ENCODE results near the gene HSPA1B. TPM values are rescaled to one million over a fixed set of nuclear protein-coding genes. Genes with fewer than 3 reads are reported as not detected.

HSPA1B gene
- 1 to 10 TPM; 1.5 to 3.2 (median 1.9) TPM for polyA plus RNA-seq

- peaks cover 43 to 48% of the 10 kb centered on the region in 2 donors for H3K4me1 Mint-ChIP-seq
- peak within 1 kb of the TSS; percentile 92 to 94 (median 93) for H3K4me3 Mint-ChIP-seq
- peaks cover 2 to 5% (median 5%) of the 10 kb centered on the region in 3 donors for H3K27me3 Mint-ChIP-seq (ENCODE audit: low read depth in 3 of 3)
- peak within 1 kb of the TSS; percentile 91 to 99 (median 96) for H3K27ac Mint-ChIP-seq
- no peaks in the 10 kb centered on the region for H3K36me3 Mint-ChIP-seq
- H3K9me3 Mint-ChIP-seq = no peaks in the 10 kb centered on the region
- DNase-seq = peak; percentile 82 to 84 (median 83)
These were observed at the start of gene HSPA1B for GRCh38 chr6:31827286-31828079. Gene HSPA1B, plus strand, starts transcription at chr6:31827738. Its CDS starts 213 bp downstream, at chr6:31827951.

GRCh38 chr6:31778193-31778592 lies 49.3 kb upstream of the HSPA1B start:
- peaks cover 10 to 22% of the 10 kb centered on the region in 2 donors for H3K4me1 Mint-ChIP-seq
- no peak overlapping the region for H3K27ac Mint-ChIP-seq
- H3K27me3 Mint-ChIP-seq (ENCODE audit: low read depth in 3 of 3) = peaks cover 0 to 4% (median 0%) of the 10 kb centered on the region in 3 donors
- DNase-seq = no peak
- peaks cover 0 to 8% (median 0%) of the 10 kb centered on the region in 3 donors for H3K36me3 Mint-ChIP-seq
- H3K4me3 Mint-ChIP-seq = no peak overlapping the region
- no peaks in the 10 kb centered on the region for H3K9me3 Mint-ChIP-seq

GRCh38 chr6:31778999-31779885 lies 48.3 kb upstream of the HSPA1B start:
- H3K27ac Mint-ChIP-seq = no peak overlapping the region

GRCh38 chr6:31779908-31780307 lies 47.6 kb upstream of the HSPA1B start:
- peaks cover 0 to 4% (median 0%) of the 10 kb centered on the region in 3 donors for H3K27me3 Mint-ChIP-seq (ENCODE audit: low read depth in 3 of 3)
- no peaks in the 10 kb centered on the region for H3K9me3 Mint-ChIP-seq
- H3K36me3 Mint-ChIP-seq = peaks cover 0 to 18% (median 4%) of the 10 kb centered on the region in 3 donors
- peaks cover 10 to 20% of the 10 kb centered on the region in 2 donors for H3K4me1 Mint-ChIP-seq
- DNase-seq = no peak
- H3K4me3 Mint-ChIP-seq = no peak overlapping the region
- H3K27ac Mint-ChIP-seq = no peak overlapping the region

More at GRCh38 chr6:31778999-31779885, 48.3 kb upstream of the HSPA1B start:
- H3K36me3 Mint-ChIP-seq = peaks cover 0 to 12% (median 0%) of the 10 kb centered on the region in 3 donors
- no peak overlapping the region for H3K4me3 Mint-ChIP-seq
- H3K27me3 Mint-ChIP-seq (ENCODE audit: low read depth in 3 of 3) = peaks cover 0 to 4% (median 0%) of the 10 kb centered on the region in 3 donors
- H3K4me1 Mint-ChIP-seq = peaks cover 10 to 20% of the 10 kb centered on the region in 2 donors
- no peaks in the 10 kb centered on the region for H3K9me3 Mint-ChIP-seq
- DNase-seq = no peak

- peaks cover 0 to 2% (median 0%) of the 10 kb centered on the region in 3 donors for H3K27me3 Mint-ChIP-seq (ENCODE audit: low read depth in 3 of 3)
- no peak for DNase-seq
- H3K27ac Mint-ChIP-seq = no peak overlapping the region
- no peak overlapping the region for H3K4me3 Mint-ChIP-seq
- peaks cover 10 to 16% of the 10 kb centered on the region in 2 donors for H3K4me1 Mint-ChIP-seq
- no peaks in the 10 kb centered on the region for H3K9me3 Mint-ChIP-seq
- peaks cover 0 to 18% (median 4%) of the 10 kb centered on the region in 3 donors for H3K36me3 Mint-ChIP-seq
These were observed 46.9 kb upstream of the HSPA1B start for GRCh38 chr6:31780507-31781243.

- Mint-ChIP-seq H3K27me3 (ENCODE audit: low read depth in 3 of 3) (peaks cover 0 to 2% (median 0%) of the 10 kb centered on the region in 3 donors), H3K4me1 (peaks cover 10 to 12% of the 10 kb centered on the region in 2 donors), H3K9me3 (no peaks in the 10 kb centered on the region), H3K36me3 (peaks cover 0 to 18% (median 4%) of the 10 kb centered on the region in 3 donors), H3K4me3 (no peak overlapping the region), H3K27ac (no peak overlapping the region)
- DNase-seq = no peak
These were observed 46.1 kb upstream of the HSPA1B start for GRCh38 chr6:31781244-31782125.

GRCh38 chr6:31782126-31782855 lies 45.2 kb upstream of the HSPA1B start:
- Mint-ChIP-seq H3K36me3 (peaks cover 0 to 18% (median 4%) of the 10 kb centered on the region in 3 donors), H3K4me3 (no peak overlapping the region), H3K27me3 (ENCODE audit: low read depth in 3 of 3) (peaks cover 0 to 2% (median 0%) of the 10 kb centered on the region in 3 donors), H3K4me1 (peaks cover 5 to 6% of the 10 kb centered on the region in 2 donors), H3K27ac (no peak overlapping the region), H3K9me3 (no peaks in the 10 kb centered on the region)
- DNase-seq = no peak

GRCh38 chr6:31784098-31784925 lies 43.2 kb upstream of the HSPA1B start:
- Mint-ChIP-seq H3K9me3 (no peaks in the 10 kb centered on the region), H3K4me3 (no peak overlapping the region), H3K4me1 (no peaks in the 10 kb centered on the region), H3K27me3 (ENCODE audit: low read depth in 3 of 3) (peaks cover 0 to 2% (median 0%) of the 10 kb centered on the region in 3 donors), H3K36me3 (peaks cover 0 to 22% (median 10%) of the 10 kb centered on the region in 3 donors), H3K27ac (peak overlapping the region in 1 of 6 donors; percentile 46)
- no peak for DNase-seq

GRCh38 chr6:31785475-31785874 lies 42.1 kb upstream of the HSPA1B start:
- DNase-seq = no peak
- Mint-ChIP-seq H3K4me3 (no peak overlapping the region), H3K27me3 (ENCODE audit: low read depth in 3 of 3) (peaks cover 0 to 4% (median 2%) of the 10 kb centered on the region in 3 donors), H3K9me3 (no peaks in the 10 kb centered on the region), H3K36me3 (peaks cover under 1 to 25% (median 10%) of the 10 kb centered on the region in 3 donors), H3K4me1 (no peaks in the 10 kb centered on the region), H3K27ac (no peak overlapping the region)

GRCh38 chr6:31791324-31792089 lies 36.0 kb upstream of the HSPA1B start:
- DNase-seq = no peak
- H3K36me3 Mint-ChIP-seq = peaks cover 8 to 17% (median 14%) of the 10 kb centered on the region in 3 donors
- peak overlapping the region in 2 of 5 donors; percentile 5 to 35 for H3K4me3 Mint-ChIP-seq
- H3K4me1 Mint-ChIP-seq = peaks cover 21 to 25% of the 10 kb centered on the region in 2 donors
- H3K27ac Mint-ChIP-seq = peak overlapping the region in 4 of 6 donors; percentile 25 to 88 (median 62)
- peaks cover 0 to 5% (median 3%) of the 10 kb centered on the region in 3 donors for H3K27me3 Mint-ChIP-seq (ENCODE audit: low read depth in 3 of 3)
- no peaks in the 10 kb centered on the region for H3K9me3 Mint-ChIP-seq

- H3K36me3 Mint-ChIP-seq = peaks cover 8 to 17% (median 14%) of the 10 kb centered on the region in 3 donors
- no peaks in the 10 kb centered on the region for H3K9me3 Mint-ChIP-seq
- peaks cover 0 to 6% (median 5%) of the 10 kb centered on the region in 3 donors for H3K27me3 Mint-ChIP-seq (ENCODE audit: low read depth in 3 of 3)
- no peak overlapping the region for H3K4me3 Mint-ChIP-seq
- peaks cover 26 to 29% of the 10 kb centered on the region in 2 donors for H3K4me1 Mint-ChIP-seq
- no peak for DNase-seq
- peak overlapping the region in 2 of 6 donors; percentile 61 to 88 for H3K27ac Mint-ChIP-seq
These were observed 35.5 kb upstream of the HSPA1B start for GRCh38 chr6:31792090-31792374.

Measured in immature natural killer cell (primary cell).